Stimulated activated CD8-positive, alpha-beta memory T cell treated with anti-CD3 and anti-CD28 coated beads, Interleukin-7, amount 100 ng/mL, for 24 hours (primary cell): ENCODE measurements around the gene FADS3.

ENCODE experiments used
- DNase-seq: peaks from one replicate; pipeline ENCODE4 v3.0.0-alpha.2; 2020; ENCODE audit warnings: low read depth

The FADS3 gene

DNA sequence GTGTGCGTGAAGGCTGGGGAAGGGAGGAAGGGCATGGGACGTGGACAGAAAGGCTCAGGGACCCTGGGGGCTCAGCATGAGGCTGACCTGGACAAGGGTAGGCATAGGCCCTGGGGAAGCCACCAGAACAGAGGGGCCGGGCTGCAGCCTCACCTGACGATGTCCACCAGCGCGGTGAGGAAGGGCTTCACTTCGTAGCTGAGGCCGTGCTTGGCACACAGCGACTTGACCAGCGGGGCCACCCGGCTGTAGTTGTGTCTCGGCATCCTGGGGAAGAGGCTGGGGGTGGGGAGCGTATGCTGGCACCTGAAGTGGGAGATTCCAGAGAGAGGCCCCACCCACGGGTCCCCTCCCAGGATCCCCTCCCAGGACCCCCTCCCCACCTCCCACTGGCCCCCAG is 15.6 kb downstream of the FADS3 start:
- DNase-seq: no peak

DNA sequence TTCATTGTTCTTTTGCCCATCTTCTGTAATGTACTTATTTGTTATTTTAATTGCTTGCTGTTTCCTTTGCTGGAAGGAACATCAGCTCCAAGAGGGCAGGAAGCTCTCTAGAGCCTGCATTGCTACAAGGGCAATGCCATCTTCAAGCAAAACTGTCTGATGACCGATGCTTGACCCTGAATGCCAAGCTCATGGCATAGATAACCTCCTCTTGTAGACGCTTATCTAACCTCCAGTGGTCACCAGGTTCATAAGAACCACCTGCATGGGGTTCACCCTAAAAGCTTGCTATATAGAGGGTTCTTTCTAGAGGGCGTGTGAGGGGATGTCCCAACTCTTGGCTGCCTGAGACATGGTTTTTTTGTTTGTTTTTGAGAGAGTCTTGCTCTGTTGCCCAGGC is 16.5 kb downstream of the FADS3 start:
- no peak for DNase-seq

DNA sequence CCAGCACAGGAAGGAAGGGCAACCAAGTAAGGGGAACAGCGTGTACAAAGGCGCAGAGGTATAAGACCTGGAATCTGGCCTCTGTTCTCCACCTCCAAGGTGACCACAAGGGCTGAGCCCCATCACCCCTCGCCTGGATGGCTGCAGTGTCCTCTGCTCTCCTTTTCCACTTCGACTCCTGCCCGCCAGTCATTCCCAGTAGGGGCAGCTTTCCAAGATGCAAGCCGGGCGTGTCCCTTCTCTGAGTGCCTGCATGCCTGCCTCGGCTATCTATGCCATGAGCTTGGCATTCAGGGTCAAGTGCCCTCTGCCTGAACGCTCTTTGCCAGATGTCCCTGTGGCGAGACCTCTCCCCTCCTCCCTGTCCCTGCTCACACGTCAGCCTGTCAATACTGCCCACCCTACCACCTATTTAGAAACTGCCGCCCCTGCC is 17.0 kb downstream of the FADS3 start:
- DNase-seq: no peak

DNA sequence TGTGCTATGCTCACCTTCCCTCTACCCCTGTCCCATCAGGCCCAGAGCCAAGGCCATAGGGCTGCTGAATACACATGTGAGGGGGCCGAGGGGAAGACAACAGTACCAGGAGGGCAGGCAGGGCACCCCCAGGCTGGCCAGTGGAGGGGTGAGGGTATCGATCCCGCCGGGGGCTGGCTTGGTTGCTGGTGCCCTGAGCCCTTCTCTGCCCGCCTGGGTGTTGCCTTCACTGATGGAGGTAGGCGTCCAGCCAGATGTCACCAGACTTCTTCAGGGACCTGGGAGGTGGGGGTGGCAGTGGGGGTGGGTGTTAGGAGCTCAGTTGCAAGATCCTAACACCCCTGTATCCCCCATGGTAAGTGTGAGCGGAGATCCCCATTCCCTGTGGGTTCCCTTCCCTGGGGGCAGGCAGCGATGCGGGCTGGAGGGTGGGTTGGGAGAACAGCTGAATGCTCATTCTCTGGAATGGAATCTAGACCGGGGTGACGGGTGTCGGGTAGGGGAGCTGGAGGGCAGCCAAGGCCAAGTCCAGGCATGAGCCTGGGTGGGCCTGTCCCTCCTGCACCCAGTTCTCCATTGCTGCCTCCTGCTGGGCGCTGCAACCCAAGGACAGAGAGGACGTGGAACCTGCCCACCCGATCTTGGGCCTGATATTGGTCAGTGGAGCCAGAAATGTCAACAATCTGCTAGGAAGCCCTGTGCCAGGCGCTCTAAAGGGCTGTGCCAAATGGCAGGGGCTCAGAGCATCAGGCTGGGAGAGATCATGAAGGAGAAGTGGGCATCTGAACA is 17.6 kb downstream of the FADS3 start:
- no peak for DNase-seq

DNA sequence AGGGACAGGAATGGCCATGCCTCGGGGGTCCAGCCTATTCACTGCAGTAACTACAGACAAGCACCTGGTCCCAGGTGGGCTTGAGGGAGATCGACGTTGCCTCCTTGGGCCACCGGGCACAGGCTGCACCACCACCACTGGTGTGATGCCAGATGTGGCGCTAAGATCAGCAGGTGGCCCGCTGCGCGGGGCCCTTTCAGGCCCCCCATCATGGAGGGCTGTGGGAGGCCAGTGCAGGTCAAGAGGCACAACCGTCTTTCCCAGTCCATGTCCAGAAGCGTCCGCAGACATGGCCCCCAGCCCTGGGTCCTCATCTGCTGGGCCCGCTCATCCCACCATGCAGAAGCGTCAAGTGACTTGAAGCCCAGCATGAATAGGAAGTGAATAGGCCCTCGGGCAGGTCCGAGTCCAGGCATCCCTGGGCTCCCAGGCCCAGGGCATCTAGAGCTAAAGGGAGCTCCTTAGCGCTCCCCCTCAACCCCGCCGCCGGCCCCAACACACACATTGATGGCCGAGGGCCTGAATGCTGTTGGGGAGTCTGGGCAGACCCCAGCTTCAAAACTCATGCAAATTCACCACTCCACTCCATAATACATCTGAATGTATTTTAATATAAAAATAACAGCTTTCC is 18.3 kb downstream of the FADS3 start:
- no peak for DNase-seq

DNA sequence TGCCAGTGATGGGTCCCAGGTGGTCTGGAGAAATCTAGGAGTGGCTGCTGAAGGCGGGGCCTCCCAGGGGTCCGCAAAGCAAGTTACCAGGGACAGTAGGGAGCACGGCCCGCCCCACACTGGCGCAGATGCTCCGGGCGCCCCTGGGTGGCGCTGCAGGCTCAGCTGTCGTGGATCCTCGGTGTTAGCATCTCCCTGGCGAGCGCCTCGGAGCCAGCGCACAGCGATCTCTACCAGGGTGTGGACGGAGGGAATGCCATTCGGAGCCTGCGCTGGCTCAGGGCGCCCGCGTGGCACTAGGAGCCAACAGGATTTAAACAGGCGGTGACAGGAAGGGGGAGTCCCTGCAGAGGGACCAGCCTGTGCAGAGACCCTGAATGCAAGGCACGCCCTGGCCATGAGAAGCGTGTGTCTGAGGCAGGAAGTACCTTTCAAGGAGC is 20.2 kb downstream of the FADS3 start:
- DNase-seq: peak; percentile 44

DNA sequence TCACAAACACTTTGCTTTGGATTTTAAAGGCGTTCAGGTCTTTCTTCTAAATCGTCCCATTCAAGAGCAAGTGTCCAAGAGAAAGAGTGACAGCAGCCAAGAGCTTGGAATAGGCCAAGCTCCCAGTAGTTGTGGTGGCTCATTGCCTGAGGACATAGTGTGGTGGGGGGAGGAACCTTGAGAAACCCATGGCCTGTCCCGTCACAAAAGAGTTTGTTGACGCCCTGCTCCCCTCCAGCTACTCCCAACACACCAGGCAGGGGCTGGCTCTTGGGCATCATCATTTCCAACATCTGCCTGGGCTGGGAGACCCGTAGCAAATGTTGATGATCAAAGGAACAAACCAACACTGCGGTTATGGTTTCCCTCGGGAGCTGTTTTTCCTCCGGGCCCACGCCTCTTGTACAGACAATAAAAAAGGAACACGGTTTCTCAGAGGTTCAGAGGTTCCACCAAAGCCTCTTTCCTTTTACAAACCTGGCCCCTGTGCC is 20.8 kb downstream of the FADS3 start:
- no peak for DNase-seq

DNA sequence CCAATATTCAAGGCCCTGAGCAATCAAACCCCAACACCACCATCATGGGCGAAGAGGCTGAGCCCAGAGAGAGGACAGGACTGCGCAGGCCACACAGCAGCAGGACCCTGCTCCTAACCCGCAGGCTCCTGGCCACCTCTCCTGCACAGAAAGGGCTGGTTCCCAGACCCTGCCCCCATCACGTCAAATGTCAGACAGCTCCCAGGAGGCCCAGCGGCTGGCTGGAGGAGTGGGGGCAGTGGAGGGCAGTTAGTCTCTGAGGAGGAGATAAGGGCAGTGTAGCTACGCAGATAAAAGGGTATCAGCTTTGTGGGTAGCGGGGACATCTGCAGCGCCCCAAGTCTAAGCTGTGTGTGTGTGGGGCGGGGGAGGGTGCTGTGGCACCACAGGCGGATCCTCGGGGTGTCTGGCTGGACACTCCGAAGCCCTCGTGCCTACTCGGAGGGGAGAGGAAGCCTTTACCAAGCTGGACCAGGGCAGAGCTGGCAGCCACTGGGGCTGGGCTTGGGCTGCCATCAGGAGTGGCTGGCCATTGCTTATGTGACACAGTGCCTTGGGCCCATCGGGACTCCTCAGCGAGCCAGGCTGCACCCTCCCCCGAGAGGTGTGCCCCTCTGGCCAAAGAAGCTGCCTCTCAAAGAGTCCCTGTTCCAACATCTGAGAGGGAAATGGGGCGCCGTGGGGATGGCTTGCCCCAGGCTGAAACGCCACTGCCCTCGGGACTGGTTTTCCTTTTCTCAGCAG is 21.5 kb downstream of the FADS3 start:
- DNase-seq: no peak

DNA sequence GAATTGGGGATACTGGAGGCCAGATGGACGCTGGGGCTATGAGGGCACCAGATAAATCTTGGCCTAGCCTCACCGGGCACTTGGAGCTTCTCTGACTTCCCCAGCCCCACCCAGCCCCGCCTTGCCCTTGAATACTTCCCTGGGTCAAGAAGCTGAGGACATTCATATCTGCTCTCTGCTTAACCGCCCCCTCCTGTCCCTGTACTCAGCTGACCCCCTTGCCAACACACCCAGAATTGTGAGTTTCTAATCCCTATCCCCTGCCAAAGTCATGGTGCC is 22.0 kb downstream of the FADS3 start:
- no peak for DNase-seq

DNA sequence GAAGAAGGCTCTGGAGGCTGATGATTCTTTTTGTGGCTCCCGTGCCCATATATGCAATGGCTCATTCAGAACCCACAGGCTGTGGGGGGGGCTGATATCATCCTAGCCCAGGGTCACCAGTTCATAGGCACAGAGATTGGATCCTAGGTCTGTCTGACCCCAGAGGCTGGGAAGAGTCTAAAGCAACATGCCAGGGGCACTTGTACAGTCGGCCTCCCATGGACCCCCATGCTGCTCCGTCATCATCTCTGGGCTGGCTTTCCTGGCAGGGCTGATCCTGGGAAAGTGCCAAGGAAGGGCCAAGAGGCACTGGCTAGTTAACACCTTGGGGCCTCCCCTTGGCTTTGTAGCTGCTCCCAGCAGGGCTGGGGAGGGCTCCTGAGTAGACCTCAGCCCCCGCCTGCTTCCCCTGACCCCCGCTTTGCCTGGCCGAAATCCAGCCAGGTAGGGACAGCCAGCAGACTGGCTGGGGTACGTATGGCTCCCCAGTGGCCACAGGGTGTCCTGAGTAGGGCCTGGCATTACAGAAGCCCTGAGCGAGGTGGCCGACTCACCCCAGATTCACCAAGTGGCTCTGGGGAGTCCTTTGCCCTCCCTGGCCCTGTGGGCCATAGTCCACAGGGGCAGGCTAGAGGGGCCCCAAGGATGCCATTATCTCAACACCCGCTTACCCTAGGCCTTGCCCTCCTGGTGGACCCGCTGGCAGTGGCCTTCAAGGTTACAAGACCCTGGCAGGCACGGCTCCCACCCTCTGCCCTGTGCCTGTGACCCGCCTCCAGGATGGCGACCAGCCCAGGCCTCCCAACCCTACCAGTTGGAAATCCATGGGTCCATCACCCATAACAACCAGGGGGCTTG is 22.5 kb downstream of the FADS3 start:
- no peak for DNase-seq

DNA sequence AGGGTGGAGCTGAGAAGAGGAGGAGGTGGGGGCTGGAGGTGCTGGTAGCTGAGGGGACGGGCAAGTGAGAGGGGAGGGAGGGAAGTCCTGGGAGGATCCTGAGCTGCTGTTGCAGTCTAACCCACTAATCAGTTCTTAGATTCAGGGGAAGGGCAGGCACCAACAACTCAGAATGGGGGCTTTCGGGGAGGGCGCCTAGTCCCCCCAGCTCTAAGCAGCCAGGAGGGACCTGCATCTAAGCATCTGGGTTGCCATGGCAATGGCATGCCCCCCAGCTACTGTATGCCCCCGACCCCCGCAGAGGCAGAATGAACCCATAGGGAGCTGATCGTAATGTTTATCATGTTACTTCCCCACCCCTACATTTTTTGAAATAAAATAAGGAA is 24.4 kb downstream of the FADS3 start:
- no peak for DNase-seq

DNA sequence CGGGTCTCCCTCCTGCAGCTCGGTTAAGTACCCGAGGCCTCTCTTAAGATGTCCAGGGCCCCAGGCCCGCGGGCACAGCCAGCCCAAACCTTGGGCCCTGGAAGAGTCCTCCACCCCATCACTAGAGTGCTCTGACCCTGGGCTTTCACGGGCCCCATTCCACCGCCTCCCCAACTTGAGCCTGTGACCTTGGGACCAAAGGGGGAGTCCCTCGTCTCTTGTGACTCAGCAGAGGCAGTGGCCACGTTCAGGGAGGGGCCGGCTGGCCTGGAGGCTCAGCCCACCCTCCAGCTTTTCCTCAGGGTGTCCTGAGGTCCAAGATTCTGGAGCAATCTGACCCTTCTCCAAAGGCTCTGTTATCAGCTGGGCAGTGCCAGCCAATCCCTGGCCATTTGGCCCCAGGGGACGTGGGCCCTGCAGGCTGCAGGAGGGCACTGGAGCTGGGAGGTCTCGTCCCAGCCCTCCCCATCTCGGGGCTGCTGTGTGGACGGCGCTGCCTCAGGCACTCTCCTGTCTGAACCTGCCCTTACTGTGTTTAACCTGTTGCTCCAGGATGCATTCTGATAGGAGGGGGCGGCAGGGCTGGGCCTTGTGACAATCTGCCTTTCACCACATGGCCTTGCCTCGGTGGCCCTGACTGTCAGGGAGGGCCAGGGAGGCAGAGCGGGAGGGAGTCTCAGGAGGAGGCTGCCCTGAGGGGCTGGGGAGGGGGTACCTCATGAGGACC is 25.0 kb downstream of the FADS3 start:
- no peak for DNase-seq

DNA sequence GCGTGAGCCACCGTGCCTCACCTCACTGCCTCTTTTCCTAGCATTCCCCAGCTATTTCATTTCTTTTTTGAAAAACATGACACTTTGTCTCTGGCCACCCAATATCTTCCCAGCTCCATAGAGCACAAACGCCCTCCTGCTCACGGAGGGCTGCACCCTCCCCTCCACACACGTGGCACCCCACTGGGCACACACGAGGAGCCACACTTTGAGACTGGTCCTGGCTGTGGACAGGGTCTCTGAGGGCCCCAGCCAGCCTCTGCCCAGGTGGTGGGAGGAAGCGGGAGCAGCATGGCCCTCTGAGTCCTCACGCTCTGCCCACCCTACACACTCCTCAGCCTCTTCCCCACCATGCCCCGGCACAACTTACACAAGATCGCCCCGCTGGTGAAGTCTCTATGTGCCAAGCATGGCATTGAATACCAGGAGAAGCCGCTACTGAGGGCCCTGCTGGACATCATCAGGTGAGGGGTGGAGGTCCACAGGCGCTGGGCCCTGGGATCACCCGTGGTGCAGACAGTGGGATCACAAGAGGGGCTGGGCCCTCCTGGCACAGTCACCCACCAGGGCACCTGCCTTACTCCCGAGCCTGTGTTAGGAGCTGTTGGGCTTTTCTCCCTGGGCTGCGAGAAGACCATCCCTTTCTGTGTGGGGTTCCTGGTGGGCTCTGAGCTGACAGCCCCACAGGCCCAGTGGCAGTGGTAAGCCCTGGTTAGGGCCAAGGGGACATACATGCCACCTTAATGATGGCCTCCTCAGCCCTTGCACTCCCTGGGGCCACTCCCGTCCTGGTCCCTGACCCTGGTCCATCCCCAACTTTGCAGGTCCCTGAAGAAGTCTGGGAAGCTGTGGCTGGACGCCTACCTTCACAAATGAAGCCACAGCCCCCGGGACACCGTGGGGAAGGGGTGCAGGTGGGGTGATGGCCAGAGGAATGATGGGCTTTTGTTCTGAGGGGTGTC is 26.2 kb downstream of the FADS3 start:
- no peak for DNase-seq

DNA sequence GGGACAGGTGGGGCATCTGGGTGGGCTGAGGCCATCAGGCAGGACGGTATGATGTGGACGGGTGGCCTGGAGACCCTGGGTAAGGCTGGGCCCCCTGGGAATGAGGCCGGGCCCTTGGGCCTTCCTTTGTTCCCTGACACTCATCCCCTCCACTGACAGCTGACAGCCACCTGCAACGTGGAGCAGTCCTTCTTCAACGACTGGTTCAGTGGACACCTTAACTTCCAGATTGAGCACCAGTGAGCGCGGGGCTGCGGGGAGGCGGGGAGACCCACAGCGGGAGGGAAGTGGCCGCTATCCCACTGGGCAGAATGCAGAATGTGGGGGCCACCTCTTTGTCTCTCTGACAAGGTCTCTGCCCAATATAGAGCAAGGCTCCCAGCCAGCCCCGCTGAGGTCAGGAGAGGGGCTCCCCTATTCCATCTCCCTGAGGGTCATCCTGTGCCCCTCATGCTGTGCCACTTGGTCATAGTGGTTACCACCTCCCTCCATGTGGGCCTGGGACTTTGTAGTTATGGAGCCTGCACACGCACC is 27.7 kb downstream of the FADS3 start:
- no peak for DNase-seq

DNA sequence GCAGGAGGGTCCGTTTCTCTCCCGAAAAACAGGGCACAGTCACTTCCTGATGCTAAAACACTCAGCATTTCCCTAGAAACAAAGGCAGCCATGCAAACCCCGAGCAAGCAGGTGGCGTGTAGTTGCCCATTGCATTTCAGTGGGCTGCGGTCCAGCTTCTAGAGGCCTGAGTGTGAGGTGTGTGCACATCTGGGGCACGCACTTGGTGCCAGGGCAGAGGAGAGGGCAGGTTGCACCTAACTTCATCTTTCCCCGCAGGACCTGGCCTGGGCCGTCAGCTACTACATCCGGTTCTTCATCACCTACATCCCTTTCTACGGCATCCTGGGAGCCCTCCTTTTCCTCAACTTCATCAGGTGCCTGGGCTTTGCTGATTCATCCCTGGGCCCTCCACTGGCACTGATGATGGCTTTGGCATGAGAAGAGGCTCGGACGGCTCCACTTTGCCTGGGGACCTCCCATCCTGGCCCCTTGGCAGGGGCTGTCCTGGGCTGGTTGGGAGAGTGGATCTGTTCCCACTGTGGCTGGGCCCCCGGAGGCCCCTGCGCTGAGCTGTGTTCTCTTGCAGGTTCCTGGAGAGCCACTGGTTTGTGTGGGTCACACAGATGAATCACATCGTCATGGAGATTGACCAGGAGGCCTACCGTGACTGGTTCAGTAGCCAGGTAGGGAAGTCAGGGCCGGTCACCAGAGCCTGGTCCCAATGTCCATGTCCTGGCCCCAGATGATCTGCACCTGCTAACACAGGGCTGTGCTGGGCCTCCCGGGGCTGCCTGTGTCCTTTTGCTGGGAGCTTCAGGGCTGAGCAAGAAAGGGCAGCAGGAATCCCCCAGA is 28.4 kb downstream of the FADS3 start:
- no peak for DNase-seq

DNA sequence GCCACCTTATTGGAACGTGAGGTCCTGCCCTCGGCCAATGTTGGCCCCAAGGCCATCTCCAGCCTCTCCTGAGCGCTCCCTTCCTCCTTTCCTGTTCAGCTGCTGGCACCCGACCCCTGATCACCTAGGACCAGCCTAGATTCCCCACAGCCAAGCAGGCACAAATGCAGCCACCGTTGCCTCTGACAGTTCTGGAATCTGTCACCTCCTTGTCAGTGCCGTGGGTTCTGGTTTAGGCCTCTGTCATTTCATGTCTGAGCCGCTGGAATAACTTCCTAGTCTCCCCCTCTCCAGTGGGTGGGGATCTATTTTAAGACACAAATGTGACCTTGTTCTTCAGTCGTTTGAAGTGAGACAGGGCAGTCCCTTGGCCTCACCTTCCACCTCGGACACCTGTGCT is 29.7 kb downstream of the FADS3 start:
- no peak for DNase-seq

DNA sequence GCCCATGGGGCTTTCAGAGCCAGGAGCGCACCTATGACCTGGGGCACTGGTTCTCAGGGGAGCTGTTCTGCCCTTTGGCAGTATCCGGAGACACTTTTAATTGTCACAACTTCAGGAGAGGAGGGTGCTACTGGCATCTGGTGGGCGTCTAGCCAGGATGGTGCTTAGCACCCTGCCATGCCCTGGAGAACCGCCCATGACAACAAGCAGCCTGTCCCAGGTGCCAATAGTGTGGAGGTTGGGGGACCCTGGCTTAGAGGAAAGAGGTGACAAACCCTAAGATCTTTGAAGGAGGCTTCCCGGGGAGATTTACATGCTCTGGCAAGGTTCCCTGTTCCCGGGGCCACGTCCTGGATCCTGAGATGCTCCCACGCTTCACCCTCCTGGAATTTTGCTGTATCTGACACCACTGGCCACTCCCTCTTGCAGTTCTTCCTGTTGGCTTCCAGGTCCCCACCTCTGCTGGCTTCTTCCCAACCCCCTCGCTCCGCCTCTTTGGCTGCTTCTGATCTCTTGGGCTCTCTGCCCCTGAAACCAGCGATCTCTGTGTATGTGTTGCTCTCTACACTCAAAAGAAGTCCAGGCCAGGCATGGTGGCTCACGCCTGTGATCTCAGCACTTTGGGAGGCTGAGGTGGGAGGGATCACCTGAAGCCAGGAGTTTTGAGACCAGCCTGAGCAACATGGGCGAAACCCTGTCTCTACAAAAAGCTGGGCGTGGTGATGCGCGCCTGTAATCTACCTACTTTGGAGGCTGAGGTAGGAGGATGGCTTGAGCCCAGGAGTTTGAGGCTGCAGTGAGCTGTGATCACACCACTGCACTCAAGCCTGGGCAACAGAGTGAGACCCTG is 31.1 kb downstream of the FADS3 start:
- no peak for DNase-seq
